ENCODE results near the gene ANXA6.
"Not testable (repeated sequence)": the region's sequence is repeated elsewhere in the genome, so short reads cannot be mapped to it uniquely, and the experiment has no call there.

Gene ANXA6

GRCh38 chr5:151157426-151158286 lies at the start of gene ANXA6:
Gene ANXA6 (minus strand): TSS chr5:151157779. CDS start chr5:151147901, 9,878 bp downstream.
- peak; percentile 9 to 48 (median 20) for DNase-seq

- DNase-seq = no peak
Observed at GRCh38 chr5:151205411-151205810, 47.8 kb upstream of the ANXA6 start.

- no peak for DNase-seq
Observed at GRCh38 chr5:151204051-151204450, 46.5 kb upstream of the ANXA6 start.

- DNase-seq = no peak
Observed at GRCh38 chr5:151202381-151203139, 45.0 kb upstream of the ANXA6 start.

- no peak for DNase-seq
Observed at GRCh38 chr5:151200913-151201595, 43.5 kb upstream of the ANXA6 start.

- no peak for DNase-seq
Observed at GRCh38 chr5:151199581-151200185, 42.1 kb upstream of the ANXA6 start.

- DNase-seq = no peak
Observed at GRCh38 chr5:151198861-151199260, 41.3 kb upstream of the ANXA6 start.

- DNase-seq = not testable (repeated sequence)
Observed at GRCh38 chr5:151197291-151197600, 39.7 kb upstream of the ANXA6 start.

GRCh38 chr5:151196556-151197290 lies 39.1 kb upstream of the ANXA6 start:
- DNase-seq = no peak

GRCh38 chr5:151195622-151196021 lies 38.0 kb upstream of the ANXA6 start:
- no peak for DNase-seq

GRCh38 chr5:151192626-151193025 lies 35.0 kb upstream of the ANXA6 start:
- no peak for DNase-seq

- DNase-seq = no peak
Observed at GRCh38 chr5:151191661-151192060, 34.1 kb upstream of the ANXA6 start.

- DNase-seq = no peak
Observed at GRCh38 chr5:151189151-151189550, 31.6 kb upstream of the ANXA6 start.

- DNase-seq = no peak
Observed at GRCh38 chr5:151186538-151186937, 29.0 kb upstream of the ANXA6 start.

GRCh38 chr5:151186052-151186451 lies 28.5 kb upstream of the ANXA6 start:
- DNase-seq = no peak

GRCh38 chr5:151184316-151185042 lies 26.9 kb upstream of the ANXA6 start:
- no peak for DNase-seq

- DNase-seq = no peak
Observed at GRCh38 chr5:151183456-151184245, 26.1 kb upstream of the ANXA6 start.

GRCh38 chr5:151182976-151183375 lies 25.4 kb upstream of the ANXA6 start:
- no peak for DNase-seq

- DNase-seq = no peak
Observed at GRCh38 chr5:151182524-151182900, 24.9 kb upstream of the ANXA6 start.

- no peak for DNase-seq
Observed at GRCh38 chr5:151181818-151182523, 24.4 kb upstream of the ANXA6 start.

Measured in activated naive CD4-positive, alpha-beta T cell (primary cell).